Stimulated activated CD8-positive, alpha-beta memory T cell treated with anti-CD3 and anti-CD28 coated beads, Interleukin-4, amount 100 ng/mL, for 24 hours (primary cell): ENCODE measurements around the gene BLM.

Experiments used
- DNase-seq: peaks from one replicate; pipeline ENCODE4 v3.0.0-alpha.2; 2020; ENCODE audit warnings: low read depth

The BLM gene

GRCh38 chr15:90740545-90740944 lies 23.4 kb downstream of the BLM start:
- peak; percentile 2 for DNase-seq

DNA sequence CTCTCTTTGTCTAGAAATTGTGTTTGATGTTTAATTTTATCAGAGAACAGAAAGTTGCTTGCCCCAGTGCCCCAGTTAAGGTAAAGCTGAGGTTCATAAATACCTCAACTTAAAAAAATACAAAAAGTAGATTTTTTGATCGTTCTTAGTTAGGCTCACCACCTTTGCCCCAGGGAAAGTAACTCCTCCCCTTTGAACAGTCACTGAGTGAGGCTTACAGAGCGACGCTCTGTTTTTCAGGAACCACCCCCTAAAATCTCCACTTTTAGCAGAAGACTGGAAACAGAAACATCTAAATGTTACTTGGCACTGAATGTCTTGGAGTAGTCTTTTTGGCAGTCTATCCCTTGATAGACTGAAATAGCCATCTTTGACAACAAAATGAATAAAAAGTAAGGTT lies 24.9 kb downstream of the BLM start:
- no peak for DNase-seq

DNA sequence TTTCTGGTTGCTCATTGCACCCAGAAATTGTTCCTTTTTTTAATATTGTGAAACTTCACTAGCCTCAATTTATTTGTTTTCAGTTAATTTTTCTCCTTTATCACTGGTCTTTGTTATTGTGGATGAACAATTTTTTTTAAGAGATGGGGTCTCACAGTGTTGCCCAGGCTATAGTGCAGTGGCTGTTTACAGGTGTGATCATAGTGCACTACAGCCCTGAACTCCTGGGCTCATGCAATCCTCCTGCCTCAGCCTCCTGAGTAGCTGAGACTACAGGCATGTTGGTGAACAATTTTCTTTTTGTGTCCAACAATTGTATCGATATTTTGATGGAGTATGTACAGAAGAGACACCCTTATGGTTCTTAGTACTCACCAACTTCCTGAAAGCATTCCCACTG lies 26.3 kb downstream of the BLM start:
- no peak for DNase-seq

DNA sequence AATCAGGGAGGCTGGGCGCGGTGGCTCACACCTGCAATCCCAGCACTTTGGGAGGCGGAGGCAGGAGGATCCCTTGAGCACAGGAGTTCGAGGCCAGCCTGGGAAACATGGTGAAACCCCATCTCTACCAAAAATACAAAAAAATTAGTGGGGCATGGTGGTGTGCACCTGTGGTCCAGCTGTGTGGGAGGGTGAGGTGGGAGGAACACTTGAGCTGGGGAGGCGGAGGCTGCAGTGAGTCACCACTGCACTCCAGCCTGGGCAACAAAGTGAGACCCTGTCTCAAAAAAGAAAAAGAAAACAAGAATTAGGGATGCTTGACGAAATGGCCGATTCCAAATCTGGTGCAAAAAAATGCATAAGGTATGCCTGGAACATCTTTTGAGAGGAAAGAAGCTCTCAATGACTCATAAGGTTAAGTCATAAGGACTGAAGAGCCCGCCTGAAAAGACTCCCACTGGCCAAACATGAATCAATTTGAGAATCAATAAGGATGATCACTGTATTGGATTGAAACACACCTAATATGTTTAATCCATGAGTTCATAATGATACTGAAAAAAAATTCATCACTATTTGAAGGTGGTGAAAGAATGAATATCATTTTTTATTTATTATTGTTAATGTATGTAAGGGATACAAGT lies 27.7 kb downstream of the BLM start:
- no peak for DNase-seq

GRCh38 chr15:90749754-90750153 lies 32.6 kb downstream of the BLM start:
- DNase-seq: no peak

DNA sequence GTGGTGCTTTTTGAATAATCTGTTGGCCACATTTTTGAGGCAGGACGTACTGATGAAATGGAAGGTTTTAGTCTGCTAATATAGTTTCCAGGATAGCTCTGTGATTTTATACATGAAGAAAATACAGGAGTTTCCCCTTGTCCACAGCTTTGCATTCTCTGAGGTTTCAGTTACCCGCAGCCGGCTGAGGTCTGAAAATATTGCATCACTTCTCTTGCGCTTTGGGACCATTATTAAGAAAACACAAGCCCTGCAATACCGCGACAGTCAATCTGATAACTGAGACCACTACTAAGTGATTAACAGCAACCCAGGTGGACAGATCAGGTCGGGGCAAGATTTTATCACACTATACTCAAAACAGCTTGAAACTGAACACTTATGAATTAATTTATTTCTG lies 33.0 kb downstream of the BLM start:
- no peak for DNase-seq

- DNase-seq: no peak
These were observed 34.2 kb downstream of the BLM start for GRCh38 chr15:90751300-90751825.

GRCh38 chr15:90756916-90757315 lies 39.8 kb downstream of the BLM start:
- no peak for DNase-seq

DNA sequence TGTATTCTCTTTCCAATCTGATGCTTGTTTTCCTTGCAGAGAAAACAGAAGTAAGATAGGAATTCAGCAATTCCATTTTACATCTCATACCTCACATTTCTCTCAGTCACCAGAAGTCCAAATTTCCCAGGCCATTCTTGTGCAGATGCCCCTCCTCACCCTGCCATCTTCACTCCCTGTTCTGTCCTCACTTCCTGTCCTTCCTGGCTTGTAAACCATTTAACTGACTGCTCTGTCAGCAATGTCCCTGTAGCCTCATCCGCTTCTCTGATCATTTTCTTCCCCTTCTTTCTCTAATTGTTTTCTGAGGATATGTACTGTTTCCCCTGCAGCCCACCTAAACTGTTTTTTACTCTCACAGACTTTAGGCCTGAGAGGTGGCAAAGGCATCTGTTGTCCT lies 40.3 kb downstream of the BLM start:
- DNase-seq: no peak

GRCh38 chr15:90760661-90761232 lies 43.6 kb downstream of the BLM start:
- no peak for DNase-seq

GRCh38 chr15:90761629-90762028 lies 44.5 kb downstream of the BLM start:
- no peak for DNase-seq

DNA sequence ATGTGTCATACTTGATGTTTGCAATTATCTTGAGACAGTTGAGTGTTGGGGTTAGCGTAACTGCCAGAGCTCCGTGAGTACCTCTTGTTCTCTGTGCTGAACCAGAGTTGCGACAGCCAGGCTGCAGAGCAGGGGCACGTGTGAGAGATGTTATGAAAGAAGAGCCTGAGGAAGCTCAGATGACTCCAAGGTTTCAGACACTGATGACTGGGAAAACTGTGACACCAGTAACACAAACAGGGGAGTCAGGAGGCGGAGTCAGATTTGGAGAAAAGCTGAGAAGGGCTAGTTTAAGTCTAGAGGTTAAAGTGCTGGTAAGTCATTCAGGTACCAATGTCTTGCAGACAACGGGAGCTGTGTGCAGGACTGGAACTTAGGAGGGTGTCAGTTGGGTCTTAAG lies 45.0 kb downstream of the BLM start:
- DNase-seq: no peak

GRCh38 chr15:90763366-90764099 lies 46.4 kb downstream of the BLM start:
- DNase-seq: no peak

- DNase-seq: no peak
These were observed 48.4 kb downstream of the BLM start for GRCh38 chr15:90765531-90765930.

DNA sequence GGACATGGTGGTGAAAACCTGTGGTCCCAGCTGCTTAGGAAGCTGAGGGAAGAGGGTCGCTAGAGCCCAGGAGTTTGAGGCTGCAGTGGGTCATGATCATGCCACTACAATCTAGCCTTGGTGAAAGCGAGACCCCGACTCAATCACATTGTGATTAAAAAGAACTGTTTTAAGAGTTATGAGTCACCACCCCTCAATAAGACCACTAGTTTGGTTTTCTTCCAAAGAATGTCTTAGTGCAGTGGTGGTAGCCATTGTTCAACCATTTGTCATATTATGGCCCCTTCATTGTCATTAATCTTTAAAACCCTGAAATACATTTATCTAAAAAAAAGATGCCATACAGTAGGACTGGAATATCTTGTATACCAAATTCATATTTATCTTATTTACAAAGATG lies 48.8 kb downstream of the BLM start:
- DNase-seq: no peak

- no peak for DNase-seq
These were observed 52.2 kb downstream of the BLM start for GRCh38 chr15:90769375-90769774.

DNA sequence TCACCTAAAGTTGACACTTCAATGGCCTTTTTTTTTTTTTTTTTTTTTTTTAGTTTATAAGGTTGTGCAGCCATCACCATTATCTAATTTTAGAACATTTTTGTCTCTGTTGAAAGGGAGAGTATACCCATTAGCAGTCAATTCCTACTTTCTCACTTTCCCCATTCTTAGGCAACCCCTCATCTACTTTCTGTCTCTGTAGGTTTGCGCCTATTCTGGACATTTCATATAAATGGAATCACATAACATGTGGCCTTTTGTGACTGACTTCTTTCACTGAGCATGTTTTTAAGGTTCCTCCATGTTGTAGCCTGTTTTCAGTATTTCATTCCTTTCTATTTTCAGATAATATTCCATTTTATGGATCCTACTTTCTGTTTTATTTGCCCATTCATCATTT lies 56.3 kb downstream of the BLM start:
- no peak for DNase-seq

DNA sequence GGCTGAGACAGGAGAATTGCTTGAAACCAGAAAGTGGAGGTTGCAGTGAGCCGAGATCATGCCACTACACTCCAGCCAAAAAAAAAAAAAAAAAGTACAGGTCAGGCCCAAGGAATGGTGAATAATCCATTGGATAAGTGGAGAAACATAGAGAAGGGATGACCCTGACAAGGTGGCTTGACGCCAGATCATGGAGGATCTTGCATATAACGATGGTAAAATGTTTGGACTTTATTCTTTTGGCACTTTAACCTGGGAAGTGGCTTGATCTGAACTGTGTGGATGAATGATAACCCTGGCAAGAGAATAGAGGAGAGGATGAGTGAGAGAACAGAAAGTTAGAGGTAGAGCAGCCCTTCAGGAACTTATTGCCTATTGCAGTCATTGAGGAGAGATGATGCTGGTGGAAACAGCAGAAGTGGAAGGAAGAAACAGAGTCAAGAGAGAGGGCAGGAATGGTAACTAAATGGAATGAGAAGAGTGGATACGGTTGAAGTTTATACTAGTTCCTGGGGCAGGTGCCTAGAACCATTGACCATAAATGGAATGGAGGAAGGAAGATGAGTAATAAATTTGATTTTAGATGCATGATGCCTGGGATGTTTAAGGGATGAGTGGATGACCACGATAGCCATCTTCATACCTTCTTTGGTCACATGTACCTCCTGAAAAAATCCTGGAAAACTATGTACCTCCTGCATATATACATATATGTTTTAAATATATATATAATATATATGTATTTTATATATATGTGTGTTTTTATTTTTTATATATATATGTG lies 57.8 kb downstream of the BLM start:
- DNase-seq: no peak

DNA sequence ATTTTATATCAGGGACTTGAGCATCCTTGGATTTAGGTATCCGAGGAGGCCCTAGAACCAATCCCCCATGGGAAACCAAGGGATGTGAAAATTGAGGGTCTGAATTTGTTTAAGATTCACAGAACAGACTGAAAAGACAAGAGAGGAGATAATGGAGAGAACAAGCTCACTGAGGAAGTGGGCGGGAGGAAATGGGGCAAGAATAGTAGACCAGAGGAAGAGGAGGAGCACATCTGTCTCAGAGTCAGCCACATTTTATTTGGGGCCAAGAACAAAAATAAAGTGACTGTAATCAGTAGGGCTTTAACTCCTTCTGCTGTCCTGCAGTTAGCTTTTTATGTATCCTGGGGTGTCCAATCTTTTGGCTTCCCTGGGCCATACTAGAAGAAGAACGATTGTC lies 63.8 kb downstream of the BLM start:
- no peak for DNase-seq

DNA sequence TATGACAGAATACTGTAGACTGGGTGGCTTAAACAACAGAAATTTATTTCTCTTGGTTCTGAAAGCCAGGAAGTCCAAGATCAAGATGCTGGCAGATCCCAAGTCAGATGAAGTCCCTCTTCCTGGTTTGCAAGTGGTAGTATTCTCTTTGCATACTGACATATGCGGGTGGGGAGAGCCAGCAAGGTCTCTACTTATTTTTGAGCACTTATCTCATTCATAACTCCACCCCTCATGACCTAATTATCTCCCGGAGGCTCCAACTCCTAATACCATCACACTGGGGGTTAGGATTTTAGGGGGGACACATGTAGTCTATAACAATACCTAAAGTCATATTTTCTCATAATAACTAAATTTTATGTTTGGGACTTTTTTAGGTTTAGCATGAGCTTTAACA lies 65.3 kb downstream of the BLM start:
- no peak for DNase-seq

- no peak for DNase-seq
These were observed 70.7 kb downstream of the BLM start for GRCh38 chr15:90787881-90788280.

GRCh38 chr15:90789462-90789861 lies 72.3 kb downstream of the BLM start:
- DNase-seq: no peak

- DNase-seq: no peak
These were observed 72.9 kb downstream of the BLM start for GRCh38 chr15:90790057-90790456.
